Stimulated activated CD8-positive, alpha-beta memory T cell treated with anti-CD3 and anti-CD28 coated beads, Interleukin-12 subunit alpha, Interleukin-12 subunit beta, amount 100 ng/mL, for 24 hours (primary cell): ENCODE data around the gene CACNA1C.

ENCODE experiments used
- DNase-seq: peaks from one replicate; pipeline ENCODE4 v3.0.0-alpha.2; 2020; ENCODE audit errors: extremely low read depth

Gene CACNA1C

GRCh38 chr12:2256915-2257314 lies 204.1 kb downstream of the CACNA1C start:
- DNase-seq, result no peak

GRCh38 chr12:2258025-2258424 lies 205.2 kb downstream of the CACNA1C start:
- no peak for DNase-seq

- DNase-seq, result no peak
These were observed 206.6 kb downstream of the CACNA1C start for GRCh38 chr12:2259369-2259768.

- DNase-seq, result no peak
These were observed 207.7 kb downstream of the CACNA1C start for GRCh38 chr12:2260441-2260840.

GRCh38 chr12:2261708-2262107 lies 208.9 kb downstream of the CACNA1C start:
- DNase-seq, result no peak

GRCh38 chr12:2262449-2262848 lies 209.7 kb downstream of the CACNA1C start:
- DNase-seq, result no peak

GRCh38 chr12:2263901-2264300 lies 211.1 kb downstream of the CACNA1C start:
- no peak for DNase-seq

- DNase-seq, result no peak
These were observed 212.0 kb downstream of the CACNA1C start for GRCh38 chr12:2264651-2265232.

GRCh38 chr12:2265461-2266167 lies 212.8 kb downstream of the CACNA1C start:
- DNase-seq, result no peak

GRCh38 chr12:2266666-2267620 lies 214.2 kb downstream of the CACNA1C start:
- DNase-seq, result no peak

- no peak for DNase-seq
These were observed 215.1 kb downstream of the CACNA1C start for GRCh38 chr12:2267703-2268470.

- DNase-seq, result no peak
These were observed 215.9 kb downstream of the CACNA1C start for GRCh38 chr12:2268471-2269286.

GRCh38 chr12:2270846-2271245 lies 218.1 kb downstream of the CACNA1C start:
- no peak for DNase-seq

- DNase-seq, result no peak
These were observed 219.2 kb downstream of the CACNA1C start for GRCh38 chr12:2271961-2272360.

- no peak for DNase-seq
These were observed 220.5 kb downstream of the CACNA1C start for GRCh38 chr12:2273288-2273687.

- no peak for DNase-seq
These were observed 221.0 kb downstream of the CACNA1C start for GRCh38 chr12:2273751-2274150.

- DNase-seq, result no peak
These were observed 221.9 kb downstream of the CACNA1C start for GRCh38 chr12:2274733-2275132.

GRCh38 chr12:2276288-2277033 lies 223.7 kb downstream of the CACNA1C start:
- DNase-seq, result no peak

GRCh38 chr12:2277492-2278155 lies 224.8 kb downstream of the CACNA1C start:
- DNase-seq, result no peak

GRCh38 chr12:2281446-2281845 lies 228.7 kb downstream of the CACNA1C start:
- no peak for DNase-seq
